ENCODE data around the gene CKAP4. TPM values are rescaled to one million over a fixed set of nuclear protein-coding genes. Genes with fewer than 3 reads are reported as not detected.

The CKAP4 gene
- total and polyA plus RNA-seq, 5 experiments from 2014 or later = 11.2 to 14.4 (median 11.9) TPM

- Mint-ChIP-seq H3K4me1 (peaks cover 0 to 12% (median 0%) of the 10 kb centered on the region in 4 donors), H3K9me3 (no peaks in the 10 kb centered on the region), H3K27ac (no peak overlapping the region), H3K27me3 (peaks cover 0 to 8% (median 2%) of the 10 kb centered on the region in 5 donors), H3K36me3 (no peaks in the 10 kb centered on the region), H3K4me3 (no peak overlapping the region)
- POLR2A ChIA-PET = no interaction called here
- DNase-seq = no peak
- no peak for ATAC-seq
Measured at GRCh38 chr12:106271575-106272505, 24.0 kb upstream of the CKAP4 start.

- Mint-ChIP-seq H3K27ac (peak overlapping the region in 1 of 10 donors; percentile 69), H3K4me3 (no peak overlapping the region), H3K9me3 (no peaks in the 10 kb centered on the region), H3K27me3 (peaks cover 0 to 8% (median 2%) of the 10 kb centered on the region in 5 donors), H3K36me3 (no peaks in the 10 kb centered on the region), H3K4me1 (peaks cover 0 to 9% (median 1%) of the 10 kb centered on the region in 4 donors)
- DNase-seq (no peak), ATAC-seq (no peak)
- POLR2A ChIA-PET = no interaction called here
Measured at GRCh38 chr12:106269150-106269771, 21.4 kb upstream of the CKAP4 start.

GRCh38 chr12:106267535-106267934 lies 19.7 kb upstream of the CKAP4 start:
- DNase-seq (no peak), ATAC-seq (peak in 1 of 2 donors; percentile 36)
- POLR2A ChIA-PET = interaction anchor here (1.3 to 1.7 kb wide), 2 partner anchors 13 to 18 kb away, joined by 3 to 7 read pairs; no protein-coding TSS in a partner anchor
- Mint-ChIP-seq H3K4me3 (no peak overlapping the region), H3K9me3 (no peaks in the 10 kb centered on the region), H3K27ac (no peak overlapping the region), H3K36me3 (no peaks in the 10 kb centered on the region), H3K27me3 (peaks cover 0 to 11% (median 0%) of the 10 kb centered on the region in 5 donors), H3K4me1 (peaks cover 0 to 9% (median 1%) of the 10 kb centered on the region in 4 donors)

- H3K27ac Mint-ChIP-seq = no peak overlapping the region
- H3K4me1 Mint-ChIP-seq = peaks cover 0 to 9% (median 1%) of the 10 kb centered on the region in 4 donors
- no peak for ATAC-seq
- H3K36me3 Mint-ChIP-seq = no peaks in the 10 kb centered on the region
- peaks cover 0 to 12% (median 0%) of the 10 kb centered on the region in 5 donors for H3K27me3 Mint-ChIP-seq
- no peak for DNase-seq
- H3K4me3 Mint-ChIP-seq = no peak overlapping the region
- POLR2A ChIA-PET = no interaction called here
- H3K9me3 Mint-ChIP-seq = no peaks in the 10 kb centered on the region
Measured at GRCh38 chr12:106265116-106265515, 17.3 kb upstream of the CKAP4 start.

GRCh38 chr12:106258935-106259334 lies 11.1 kb upstream of the CKAP4 start:
- no peaks in the 10 kb centered on the region for H3K36me3 Mint-ChIP-seq
- H3K4me1 Mint-ChIP-seq = no peaks in the 10 kb centered on the region
- DNase-seq (no peak), ATAC-seq (no peak)
- POLR2A ChIA-PET = interaction anchor here (0.6 to 1.3 kb wide), 2 partner anchors 12 to 43 kb away, joined by 3 to 4 read pairs; no protein-coding TSS in a partner anchor
- H3K27ac Mint-ChIP-seq = no peak overlapping the region
- H3K4me3 Mint-ChIP-seq = no peak overlapping the region
- no peaks in the 10 kb centered on the region for H3K9me3 Mint-ChIP-seq
- H3K27me3 Mint-ChIP-seq = peaks cover 0 to 8% (median 0%) of the 10 kb centered on the region in 5 donors

- Mint-ChIP-seq H3K4me1 (no peaks in the 10 kb centered on the region), H3K36me3 (no peaks in the 10 kb centered on the region), H3K9me3 (no peaks in the 10 kb centered on the region), H3K27me3 (peaks cover 0 to 6% (median 0%) of the 10 kb centered on the region in 5 donors), H3K4me3 (no peak overlapping the region), H3K27ac (no peak overlapping the region)
- ATAC-seq = no peak
- POLR2A ChIA-PET = interaction anchor here (1.1 to 1.3 kb wide), 2 partner anchors 12 to 44 kb away, joined by 3 to 4 read pairs; no protein-coding TSS in a partner anchor
- no peak for DNase-seq
Measured at GRCh38 chr12:106258226-106258625, 10.4 kb upstream of the CKAP4 start.

- no peaks in the 10 kb centered on the region for H3K27me3 Mint-ChIP-seq
- no peaks in the 10 kb centered on the region for H3K9me3 Mint-ChIP-seq
- H3K4me1 Mint-ChIP-seq = no peaks in the 10 kb centered on the region
- no peak overlapping the region for H3K4me3 Mint-ChIP-seq
- H3K27ac Mint-ChIP-seq = no peak overlapping the region
- ATAC-seq (no peak), DNase-seq (no peak)
- H3K36me3 Mint-ChIP-seq = no peaks in the 10 kb centered on the region
- POLR2A ChIA-PET = no interaction called here
Measured at GRCh38 chr12:106256524-106256923, 8.7 kb upstream of the CKAP4 start.

- Mint-ChIP-seq H3K27ac (no peak overlapping the region), H3K4me3 (no peak overlapping the region), H3K27me3 (no peaks in the 10 kb centered on the region), H3K4me1 (no peaks in the 10 kb centered on the region), H3K9me3 (no peaks in the 10 kb centered on the region), H3K36me3 (no peaks in the 10 kb centered on the region)
- DNase-seq (no peak), ATAC-seq (no peak)
- POLR2A ChIA-PET = no interaction called here
Measured at GRCh38 chr12:106255952-106256351, 8.1 kb upstream of the CKAP4 start.

GRCh38 chr12:106255493-106255892 lies 7.7 kb upstream of the CKAP4 start:
- POLR2A ChIA-PET = interaction anchor here (1.0 kb wide), 2 partner anchors 24 to 28 kb away, joined by 3 read pairs; no protein-coding TSS in a partner anchor
- H3K27me3 Mint-ChIP-seq = no peaks in the 10 kb centered on the region
- ATAC-seq (no peak), DNase-seq (no peak)
- H3K36me3 Mint-ChIP-seq = no peaks in the 10 kb centered on the region
- H3K9me3 Mint-ChIP-seq = no peaks in the 10 kb centered on the region
- H3K27ac Mint-ChIP-seq = no peak overlapping the region
- no peaks in the 10 kb centered on the region for H3K4me1 Mint-ChIP-seq
- no peak overlapping the region for H3K4me3 Mint-ChIP-seq

- Mint-ChIP-seq H3K27ac (no peak overlapping the region), H3K4me1 (peaks cover 3 to 5% (median 3%) of the 10 kb centered on the region in 4 donors), H3K9me3 (no peaks in the 10 kb centered on the region), H3K4me3 (no peak overlapping the region), H3K27me3 (no peaks in the 10 kb centered on the region), H3K36me3 (no peaks in the 10 kb centered on the region)
- DNase-seq (no peak), ATAC-seq (no peak)
- POLR2A ChIA-PET = interaction anchor here (1.0 to 1.3 kb wide), 4 partner anchors 12 to 47 kb away, joined by 3 to 4 read pairs (median 3); partner anchors contain the start of gene TCP11L2
Measured at GRCh38 chr12:106254724-106255123, 6.9 kb upstream of the CKAP4 start.

- Mint-ChIP-seq H3K36me3 (no peaks in the 10 kb centered on the region), H3K9me3 (no peaks in the 10 kb centered on the region), H3K27ac (peak overlapping the region in 6 of 10 donors; percentile 18 to 62 (median 36)), H3K27me3 (no peaks in the 10 kb centered on the region), H3K4me3 (no peak overlapping the region), H3K4me1 (peaks cover 8 to 18% (median 16%) of the 10 kb centered on the region in 4 donors)
- POLR2A ChIA-PET = interaction anchor here (1.4 to 7.2 kb wide), 3 partner anchors 25 to 51 kb away, joined by 3 to 118 read pairs (median 11); partner anchors contain the start of gene TCP11L2
- DNase-seq = no peak
- no peak for ATAC-seq
Measured at GRCh38 chr12:106251631-106252455, 4.0 kb upstream of the CKAP4 start.

All from naive thymus-derived CD8-positive, alpha-beta T cell (primary cell).